GM12892 (cell line): ENCODE measurements around the gene GRK6.

Experiments used
- POLR2AphosphoS5 ChIP-seq: IDR thresholded peaks from 2 replicates; pipeline ENCODE4 v1.6.1; 2011; ENCODE audit warnings: low read depth, low read length, control low read depth
- TAF1 ChIP-seq: IDR thresholded peaks from 2 replicates; pipeline ENCODE4 v1.6.1; 2011; ENCODE audit warnings: low read depth, mild to moderate bottlenecking, control low read depth, low read length, borderline replicate concordance

- TF ChIP-seq TAF1, result no peak
- no peak for TF ChIP-seq POLR2AphosphoS5
These were observed 18.8 kb downstream of the GRK6 start for GRCh38 chr5:177445052-177445916.
